GM12878 (cell line): Measurements from ENCODE around the gene CRYZL1. TPM values are rescaled to one million over a fixed set of nuclear protein-coding genes. Genes with fewer than 3 reads are reported as not detected.

Experiments used
- ATAC-seq: fragments of 200-7000 bp; cut with Tn5 transposase; 3 replicates; pipeline ENCODE4 v1.9.1; 2020; ENCODE audit warnings: mild to moderate bottlenecking, moderate library complexity
- BruUV-seq: library from RNA; stranded (reverse); fragments of 400-500 nt; replicated peaks from 2 replicates; lab custom pipeline; 2021; lab: Mats Ljungman, UMichigan
- CTCF ChIA-PET: fragments of 300-600 bp; sonication (Branson Sonifier 250); formaldehyde crosslinking; extraction: SDS; loops from one replicate; lab custom pipeline; 2021; ENCODE audit warnings: inconsistent platforms; lab: Yijun Ruan, JAX
- POLR2A ChIA-PET: fragments of 350-600 bp; formaldehyde crosslinking; extraction: SDS; loops from one replicate; lab custom pipeline; 2021; ENCODE audit warnings: inconsistent platforms; lab: Charles Lee
- RAD21 ChIA-PET: fragments of 300-600 bp; sonication (Branson Sonifier 250); formaldehyde crosslinking; loops from one replicate; lab custom pipeline; 2023; ENCODE audit warnings: antibody characterized with exemption; ENCODE audit not compliant: unreplicated experiment; lab: Charles Lee
- SMC1A ChIA-PET: fragments of 300-600 bp; sonication (Branson Sonifier 250); formaldehyde crosslinking; loops from one replicate; lab custom pipeline; 2023; ENCODE audit not compliant: unreplicated experiment, uncharacterized antibody; lab: Charles Lee
- DNase-seq: peaks from one replicate; pipeline ENCODE4 v3.0.0-alpha.2; 2011; ENCODE audit warnings: low read depth, low spot score
- FAIRE-seq: peaks from 3 replicates; lab custom pipeline; 2011; peaks lifted over from hg19 to GRCh38; lab: Jason Lieb, UNC
- H2AFZ ChIP-seq: 2 replicates; pipeline ENCODE4 v1.6.0; 2011; ENCODE audit warnings: low read depth, low read length, control low read depth; ENCODE audit not compliant: control insufficient read depth
- H3K27ac ChIP-seq: 2 replicates; pipeline ENCODE4 v1.5.1; 2011; ENCODE audit warnings: control low read depth; ENCODE audit not compliant: control insufficient read depth, insufficient read depth
- H3K27me3 ChIP-seq, 2 experiments: replicated peaks in 1 of 2; 2 replicates each; pipeline versions ENCODE4 v1.6.0 to v1.6.1; 2011; ENCODE audit warnings: low read length in 1 of 2; ENCODE audit not compliant: control insufficient read depth in 2 of 2, insufficient read depth in 2 of 2
- H3K36me3 ChIP-seq, 2 experiments: 2 replicates each; pipeline ENCODE4 v1.5.1; 2011; ENCODE audit warnings: low read length in 1 of 2; ENCODE audit not compliant: control insufficient read depth in 2 of 2, insufficient read depth in 2 of 2
- H3K4me1 ChIP-seq: 2 replicates; pipeline ENCODE4 v1.6.1; 2011; ENCODE audit warnings: mild to moderate bottlenecking, low read length, moderate library complexity, mixed read lengths; ENCODE audit not compliant: control insufficient read depth, insufficient read depth
- H3K4me2 ChIP-seq: 2 replicates; pipeline ENCODE4 v1.6.0; 2011; ENCODE audit warnings: control low read depth; ENCODE audit not compliant: control insufficient read depth, insufficient read depth
- H3K4me3 ChIP-seq: fragments of 200-600 bp; sonication (generic); 2 replicates; pipeline ENCODE4 v1.5.1; 2016
- H3K79me2 ChIP-seq: 2 replicates; pipeline ENCODE4 v1.6.0; 2011; ENCODE audit warnings: low read length; ENCODE audit not compliant: control insufficient read depth, insufficient read depth
- H3K9ac ChIP-seq: 2 replicates; pipeline ENCODE4 v1.8.0; 2011; ENCODE audit warnings: low read length, control low read depth, mixed read lengths; ENCODE audit not compliant: control insufficient read depth, insufficient read depth
- H3K9me3 ChIP-seq: replicated peaks from 3 replicates; pipeline ENCODE4 v1.5.1; 2011; ENCODE audit warnings: mild to moderate bottlenecking, low read length; ENCODE audit not compliant: control insufficient read depth, insufficient read depth
- H4K20me1 ChIP-seq: 2 replicates; pipeline ENCODE4 v1.6.0; 2011; ENCODE audit not compliant: control insufficient read depth, insufficient read depth
- EP300 ChIP-seq, 2 experiments: fragments of 150-350 bp in 1 of 2; IDR thresholded peaks; 2 replicates each; pipeline ENCODE4 v1.6.1; 2011 to 2012; ENCODE audit warnings: low read depth in 2 of 2, low read length in 2 of 2, borderline replicate concordance in 1 of 2, improper control_type of control experiment in 1 of 2, inconsistent platforms in 1 of 2; ENCODE audit not compliant: control insufficient read depth in 1 of 2
- ETV6 ChIP-seq, 2 experiments: fragments of 450-650 bp in 1 of 2; IDR thresholded peaks in 1 of 2; conservative IDR thresholded peaks in 1 of 2; 2 replicates each; pipeline ENCODE4 v1.6.1; 2014; ENCODE audit warnings: antibody characterized with exemption in 1 of 2, borderline replicate concordance in 1 of 2, low read depth in 1 of 2, mild to moderate bottlenecking in 1 of 2, moderate library complexity in 1 of 2
- NRF1 ChIP-seq: conservative IDR thresholded peaks from 2 replicates; pipeline ENCODE4 v1.6.1; 2011; ENCODE audit warnings: mild to moderate bottlenecking, low read depth, low read length, improper control_type of control experiment
- RAD21 ChIP-seq: IDR thresholded peaks from 2 replicates; pipeline ENCODE4 v1.6.1; 2011; ENCODE audit warnings: mild to moderate bottlenecking, low read depth, low read length, moderate library complexity; ENCODE audit not compliant: insufficient read depth
- SMC3 ChIP-seq: IDR thresholded peaks from 2 replicates; pipeline ENCODE4 v1.6.1; 2011; ENCODE audit warnings: low read length, improper control_type of control experiment, borderline replicate concordance
- SPI1 ChIP-seq: IDR thresholded peaks from 2 replicates; pipeline ENCODE4 v1.6.1; 2011; ENCODE audit warnings: low read depth, mild to moderate bottlenecking, low read length, moderate library complexity, borderline replicate concordance; ENCODE audit not compliant: insufficient read depth
- ZNF24 ChIP-seq: fragments of 450-650 bp; IDR thresholded peaks from 2 replicates; pipeline ENCODE4 v1.6.1; 2017; ENCODE audit warnings: antibody characterized with exemption, mild to moderate bottlenecking
- ZSCAN29 ChIP-seq: fragments of 450-650 bp; IDR thresholded peaks from 2 replicates; pipeline ENCODE4 v1.6.1; 2017; ENCODE audit warnings: mild to moderate bottlenecking, moderate library complexity
- WGBS: methylation state at CpG from one replicate; pipeline ENCODE4 v1.1.6; 2016; ENCODE audit warnings: low lambda C conversion rate; ENCODE audit not compliant: insufficient replicate concordance, insufficient coverage; ENCODE audit errors: missing lambda C conversion rate; 5-methylcytosine and 5-hydroxymethylcytosine counted together
- in situ Hi-C: fragments of 300-500 bp; cut with MboI; formaldehyde crosslinking; loops from 9 replicates; pipeline ENCODE4 v1.14.3; 2018; ENCODE audit warnings: mixed read lengths
- intact Hi-C: fragments of 100-400 bp; cut with micrococcal nuclease; formaldehyde crosslinking; loops from one replicate; pipeline ENCODE4 v1.14.2; 2022; ENCODE audit not compliant: unreplicated experiment
- polyA plus RNA-seq, 11 experiments: library from polyadenylated mRNA; depleted of rRNA in 4 of 11; unstranded in 6 of 11; stranded (reverse) in 5 of 11; fragments of >200 nt; fragmentation: Nextera tagmentation in 4 of 11; fragmentation: Illumina TruSeq in 1 of 11; extraction: Ambion mirVana in 4 of 11; extraction: Trizol in 1 of 11; gene quantifications; 1 replicate in 1 of 11; 2 replicates in 10 of 11; pipeline versions ENCODE4 v1.2.1 to v1.2.3, GENCODE V29; 2011 to 2016; ENCODE audit warnings: inconsistent platforms in 2 of 11, missing spikeins in 2 of 11, low read depth in 1 of 11
- total RNA-seq, 4 experiments: library from RNA; depleted of rRNA in 3 of 4; stranded (reverse); fragments of >200 nt in 3 of 4; fragmentation: Illumina TruSeq in 1 of 4; extraction: Trizol in 1 of 4; gene quantifications; 2 replicates each; pipeline versions ENCODE4 v1.2.1 to v1.2.3, GENCODE V29; 2013 to 2021
- TF ChIP-seq, protein P1 (sequence below): fragments of 450-650 bp; IDR thresholded peaks from 2 replicates; pipeline ENCODE4 v1.6.1; 2018; ENCODE audit warnings: borderline replicate concordance, mild to moderate bottlenecking; ENCODE audit not compliant: partially characterized antibody
- TF ChIP-seq, protein P2 (sequence below): fragments of 450-650 bp; IDR thresholded peaks from 2 replicates; pipeline ENCODE4 v1.6.1; 2017; ENCODE audit warnings: antibody characterized with exemption, mild to moderate bottlenecking, moderate library complexity
- TF ChIP-seq, protein P3 (sequence below): fragments of 450-650 bp; IDR thresholded peaks from 2 replicates; pipeline ENCODE4 v1.6.1; 2016; ENCODE audit warnings: mild to moderate bottlenecking
- TF ChIP-seq, protein P4 (sequence below): IDR thresholded peaks from 2 replicates; pipeline ENCODE4 v1.6.1; 2011; ENCODE audit warnings: low read depth, low read length, improper control_type of control experiment, borderline replicate concordance

Gene CRYZL1
- total and polyA plus RNA-seq, 10 of the 15 experiments (the other 5 are each of a cell fraction or from before 2014, with no cell fraction given): 14.3 to 72.4 (median 30.7) TPM

GRCh38 chr21:33618407-33618806 lies 23.1 kb downstream of the CRYZL1 start:
- no peaks in the 10 kb centered on the region for H3K79me2 ChIP-seq
- no peaks in the 10 kb centered on the region for H3K27me3 ChIP-seq
- H3K36me3 ChIP-seq: peaks cover 0 to 4% of the 10 kb centered on the region in 2 experiments; a peak in 1 of 4 replicates
- H3K27ac ChIP-seq: no peak overlapping the region
- ChIA-PET RAD21 (no interaction called here), SMC1A (no interaction called here), CTCF (interaction anchor here (4.5 kb wide), 1 partner anchor 13 kb away, joined by 27 read pairs; no protein-coding TSS in a partner anchor), POLR2A (no interaction called here)
- ATAC-seq: no peak
- intact Hi-C loops (no loop called here), in situ Hi-C loops (no loop called here)
- no peak overlapping the region for H2AFZ ChIP-seq
- H3K9me3 ChIP-seq: no peaks in the 10 kb centered on the region
- no peak overlapping the region for H3K4me3 ChIP-seq
- H4K20me1 ChIP-seq: no peaks in the 10 kb centered on the region
- H3K4me1 ChIP-seq: no peaks in the 10 kb centered on the region
- FAIRE-seq: no peak
- no peak overlapping the region for H3K9ac ChIP-seq
- DNase-seq: no peak
- BruUV-seq: TSS peak; percentile 51
- H3K4me2 ChIP-seq: no peak overlapping the region
- 97% methylated on average over 2 of the region's 2 CpGs for WGBS
- TF ChIP-seq, protein P1, sequence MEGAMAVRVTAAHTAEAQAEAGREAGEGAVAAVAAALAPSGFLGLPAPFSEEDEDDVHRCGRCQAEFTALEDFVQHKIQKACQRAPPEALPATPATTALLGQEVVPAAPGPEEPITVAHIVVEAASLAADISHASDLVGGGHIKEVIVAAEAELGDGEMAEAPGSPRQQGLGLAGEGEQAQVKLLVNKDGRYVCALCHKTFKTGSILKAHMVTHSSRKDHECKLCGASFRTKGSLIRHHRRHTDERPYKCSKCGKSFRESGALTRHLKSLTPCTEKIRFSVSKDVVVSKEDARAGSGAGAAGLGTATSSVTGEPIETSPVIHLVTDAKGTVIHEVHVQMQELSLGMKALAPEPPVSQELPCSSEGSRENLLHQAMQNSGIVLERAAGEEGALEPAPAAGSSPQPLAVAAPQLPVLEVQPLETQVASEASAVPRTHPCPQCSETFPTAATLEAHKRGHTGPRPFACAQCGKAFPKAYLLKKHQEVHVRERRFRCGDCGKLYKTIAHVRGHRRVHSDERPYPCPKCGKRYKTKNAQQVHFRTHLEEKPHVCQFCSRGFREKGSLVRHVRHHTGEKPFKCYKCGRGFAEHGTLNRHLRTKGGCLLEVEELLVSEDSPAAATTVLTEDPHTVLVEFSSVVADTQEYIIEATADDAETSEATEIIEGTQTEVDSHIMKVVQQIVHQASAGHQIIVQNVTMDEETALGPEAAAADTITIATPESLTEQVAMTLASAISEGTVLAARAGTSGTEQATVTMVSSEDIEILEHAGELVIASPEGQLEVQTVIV: no peak
- TF ChIP-seq ETV6 (conservative IDR thresholded peaks at IDR 0.05 in 1 of 2, IDR thresholded peaks at IDR 0.05 in 1 of 2; ENCODE audit: borderline replicate concordance in 1 of 2, low read depth in 1 of 2) (no peak), ZSCAN29 (no peak), NRF1 (no peak), RAD21 (no peak), EP300 (IDR thresholded peaks at IDR 0.05; ENCODE audit: borderline replicate concordance in 1 of 2, control insufficient read depth in 1 of 2, low read depth in 2 of 2, low read length in 2 of 2) (no peak), SPI1 (no peak), ZNF24 (no peak), SMC3 (no peak)
- TF ChIP-seq, protein P2, sequence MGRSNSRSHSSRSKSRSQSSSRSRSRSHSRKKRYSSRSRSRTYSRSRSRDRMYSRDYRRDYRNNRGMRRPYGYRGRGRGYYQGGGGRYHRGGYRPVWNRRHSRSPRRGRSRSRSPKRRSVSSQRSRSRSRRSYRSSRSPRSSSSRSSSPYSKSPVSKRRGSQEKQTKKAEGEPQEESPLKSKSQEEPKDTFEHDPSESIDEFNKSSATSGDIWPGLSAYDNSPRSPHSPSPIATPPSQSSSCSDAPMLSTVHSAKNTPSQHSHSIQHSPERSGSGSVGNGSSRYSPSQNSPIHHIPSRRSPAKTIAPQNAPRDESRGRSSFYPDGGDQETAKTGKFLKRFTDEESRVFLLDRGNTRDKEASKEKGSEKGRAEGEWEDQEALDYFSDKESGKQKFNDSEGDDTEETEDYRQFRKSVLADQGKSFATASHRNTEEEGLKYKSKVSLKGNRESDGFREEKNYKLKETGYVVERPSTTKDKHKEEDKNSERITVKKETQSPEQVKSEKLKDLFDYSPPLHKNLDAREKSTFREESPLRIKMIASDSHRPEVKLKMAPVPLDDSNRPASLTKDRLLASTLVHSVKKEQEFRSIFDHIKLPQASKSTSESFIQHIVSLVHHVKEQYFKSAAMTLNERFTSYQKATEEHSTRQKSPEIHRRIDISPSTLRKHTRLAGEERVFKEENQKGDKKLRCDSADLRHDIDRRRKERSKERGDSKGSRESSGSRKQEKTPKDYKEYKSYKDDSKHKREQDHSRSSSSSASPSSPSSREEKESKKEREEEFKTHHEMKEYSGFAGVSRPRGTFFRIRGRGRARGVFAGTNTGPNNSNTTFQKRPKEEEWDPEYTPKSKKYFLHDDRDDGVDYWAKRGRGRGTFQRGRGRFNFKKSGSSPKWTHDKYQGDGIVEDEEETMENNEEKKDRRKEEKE: no peak
- TF ChIP-seq, protein P3, sequence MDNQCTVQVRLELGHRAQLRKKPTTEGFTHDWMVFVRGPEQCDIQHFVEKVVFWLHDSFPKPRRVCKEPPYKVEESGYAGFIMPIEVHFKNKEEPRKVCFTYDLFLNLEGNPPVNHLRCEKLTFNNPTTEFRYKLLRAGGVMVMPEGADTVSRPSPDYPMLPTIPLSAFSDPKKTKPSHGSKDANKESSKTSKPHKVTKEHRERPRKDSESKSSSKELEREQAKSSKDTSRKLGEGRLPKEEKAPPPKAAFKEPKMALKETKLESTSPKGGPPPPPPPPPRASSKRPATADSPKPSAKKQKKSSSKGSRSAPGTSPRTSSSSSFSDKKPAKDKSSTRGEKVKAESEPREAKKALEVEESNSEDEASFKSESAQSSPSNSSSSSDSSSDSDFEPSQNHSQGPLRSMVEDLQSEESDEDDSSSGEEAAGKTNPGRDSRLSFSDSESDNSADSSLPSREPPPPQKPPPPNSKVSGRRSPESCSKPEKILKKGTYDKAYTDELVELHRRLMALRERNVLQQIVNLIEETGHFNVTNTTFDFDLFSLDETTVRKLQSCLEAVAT: no peak
- TF ChIP-seq, protein P4, sequence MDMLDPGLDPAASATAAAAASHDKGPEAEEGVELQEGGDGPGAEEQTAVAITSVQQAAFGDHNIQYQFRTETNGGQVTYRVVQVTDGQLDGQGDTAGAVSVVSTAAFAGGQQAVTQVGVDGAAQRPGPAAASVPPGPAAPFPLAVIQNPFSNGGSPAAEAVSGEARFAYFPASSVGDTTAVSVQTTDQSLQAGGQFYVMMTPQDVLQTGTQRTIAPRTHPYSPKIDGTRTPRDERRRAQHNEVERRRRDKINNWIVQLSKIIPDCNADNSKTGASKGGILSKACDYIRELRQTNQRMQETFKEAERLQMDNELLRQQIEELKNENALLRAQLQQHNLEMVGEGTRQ: no peak
